HepG2 (cell line): ENCODE data around the gene CCDC57. TPM values are rescaled to one million over a fixed set of nuclear protein-coding genes. Genes with fewer than 3 reads are reported as not detected.

ENCODE experiments used
- EP300 ChIP-seq, 3 experiments: sonication (generic) in 1 of 3; formaldehyde crosslinking in 1 of 3; IDR thresholded peaks; 2 replicates each; pipeline versions ENCODE4 v1.5.1 to v1.6.1; 2011 to 2020; ENCODE audit warnings: low read depth in 2 of 3, low read length in 2 of 3, borderline replicate concordance in 1 of 3, improper control_type of control experiment in 1 of 3, mild to moderate bottlenecking in 1 of 3, missing genetic modification reagents in 1 of 3, moderate library complexity in 1 of 3
- FOXP1 ChIP-seq, 2 experiments: fragments of 450-650 bp in 1 of 2; IDR thresholded peaks; 2 replicates each; pipeline ENCODE4 v1.6.1; 2017 to 2018; ENCODE audit warnings: antibody characterized with exemption in 1 of 2
- GFI1 ChIP-seq: sonication (generic); formaldehyde crosslinking; IDR thresholded peaks from 2 replicates; pipeline ENCODE4 v1.5.0; 2020; ENCODE audit warnings: missing genetic modification reagents, mild to moderate bottlenecking, borderline replicate concordance
- GTF2F1 ChIP-seq: fragments of 150-350 bp; IDR thresholded peaks from 2 replicates; pipeline ENCODE4 v1.6.1; 2014; ENCODE audit warnings: low read length
- MAFF ChIP-seq: IDR thresholded peaks from 2 replicates; pipeline ENCODE4 v1.6.1; 2011; ENCODE audit warnings: low read depth, low read length, improper control_type of control experiment
- MTF1 ChIP-seq: sonication (generic); formaldehyde crosslinking; IDR thresholded peaks from 2 replicates; pipeline ENCODE4 v1.5.0; 2020; ENCODE audit warnings: missing genetic modification reagents
- RELA ChIP-seq: sonication (generic); formaldehyde crosslinking; IDR thresholded peaks from 2 replicates; pipeline ENCODE4 v1.4.0; 2020; ENCODE audit warnings: missing genetic modification reagents
- SAFB2 ChIP-seq: sonication (generic); formaldehyde crosslinking; IDR thresholded peaks from 2 replicates; pipeline ENCODE4 v1.5.1; 2020; ENCODE audit warnings: missing genetic modification reagents, low read depth, mild to moderate bottlenecking, borderline replicate concordance
- SNAPC2 ChIP-seq: sonication (generic); formaldehyde crosslinking; IDR thresholded peaks from 2 replicates; pipeline ENCODE4 v1.8.1; 2022; ENCODE audit warnings: mild to moderate bottlenecking, missing genetic modification reagents
- SSRP1 ChIP-seq: IDR thresholded peaks from 2 replicates; pipeline ENCODE4 v1.6.1; 2016; ENCODE audit warnings: control low read depth
- STAT5B ChIP-seq: sonication (generic); formaldehyde crosslinking; IDR thresholded peaks from 2 replicates; pipeline ENCODE4 v1.4.0; 2020; ENCODE audit warnings: missing genetic modification reagents
- THAP11 ChIP-seq: IDR thresholded peaks from 2 replicates; pipeline ENCODE4 v1.6.1; 2016; ENCODE audit warnings: missing biosample characterization, missing genetic modification reagents
- ZBTB21 ChIP-seq: sonication (generic); formaldehyde crosslinking; IDR thresholded peaks from 2 replicates; pipeline ENCODE4 v1.4.0; 2020; ENCODE audit warnings: missing genetic modification reagents
- ZBTB7B ChIP-seq: sonication (generic); formaldehyde crosslinking; IDR thresholded peaks from 2 replicates; pipeline ENCODE4 v1.4.0; 2020; ENCODE audit warnings: missing genetic modification reagents
- ZKSCAN5 ChIP-seq: sonication (generic); formaldehyde crosslinking; IDR thresholded peaks from 2 replicates; pipeline ENCODE4 v1.5.1; 2020; ENCODE audit warnings: mild to moderate bottlenecking, missing genetic modification reagents
- ZNF335 ChIP-seq: sonication (generic); formaldehyde crosslinking; IDR thresholded peaks from 2 replicates; pipeline ENCODE4 v1.4.0; 2020; ENCODE audit warnings: missing genetic modification reagents
- ZNF44 ChIP-seq: sonication (generic); formaldehyde crosslinking; IDR thresholded peaks from 2 replicates; pipeline ENCODE4 v1.5.1; 2020; ENCODE audit warnings: mild to moderate bottlenecking, missing genetic modification reagents
- ZNF441 ChIP-seq: sonication (generic); formaldehyde crosslinking; IDR thresholded peaks from 2 replicates; pipeline ENCODE4 v1.7.0; 2021; ENCODE audit warnings: missing genetic modification reagents, borderline replicate concordance
- ZNF556 ChIP-seq: sonication (generic); formaldehyde crosslinking; IDR thresholded peaks from 2 replicates; pipeline ENCODE4 v1.4.0; 2020; ENCODE audit warnings: mild to moderate bottlenecking, missing genetic modification reagents, borderline replicate concordance
- ZNF605 ChIP-seq: sonication (generic); formaldehyde crosslinking; IDR thresholded peaks from 2 replicates; pipeline ENCODE4 v1.8.0; 2022; ENCODE audit warnings: mild to moderate bottlenecking, missing genetic modification reagents
- ZNF766 ChIP-seq: sonication (generic); formaldehyde crosslinking; IDR thresholded peaks from 2 replicates; pipeline ENCODE4 v1.5.0; 2020; ENCODE audit warnings: missing genetic modification reagents, borderline replicate concordance
- ZNF800 ChIP-seq: sonication (generic); formaldehyde crosslinking; IDR thresholded peaks from 2 replicates; pipeline ENCODE4 v1.4.0; 2020; ENCODE audit warnings: missing genetic modification reagents
- polyA plus RNA-seq, 8 experiments: library from polyadenylated mRNA; depleted of rRNA in 3 of 8; stranded (reverse) in 7 of 8; unstranded in 1 of 8; fragments of >200 nt; fragmentation: Illumina TruSeq in 4 of 8; extraction: Trizol in 4 of 8; gene quantifications; 2 replicates each; pipeline versions ENCODE4 v1.2.1 to v1.2.3, GENCODE V29; 2011 to 2016; ENCODE audit warnings: low read depth in 4 of 8, missing spikeins in 1 of 8, mixed read lengths in 1 of 8; ENCODE audit not compliant: insufficient read depth in 1 of 8
- total RNA-seq, 5 experiments: library from RNA; depleted of rRNA; stranded (reverse); fragments of >200 nt; fragmentation: Illumina TruSeq; extraction: Trizol; gene quantifications; 2 replicates each; pipeline ENCODE4 v1.2.3, GENCODE V29; 2016; ENCODE audit warnings: low read depth in 1 of 5
- TF ChIP-seq, protein P1 (sequence below): sonication (generic); formaldehyde crosslinking; IDR thresholded peaks from 2 replicates; pipeline ENCODE4 v1.5.1; 2020; ENCODE audit warnings: missing genetic modification reagents, mild to moderate bottlenecking, borderline replicate concordance

The CCDC57 gene
- total and polyA plus RNA-seq, 2 of the 13 experiments (the other 11 are each of a cell fraction or from before 2014, with no cell fraction given), result 59.3 to 59.9 TPM

GRCh38 chr17:82095777-82096708, 116.6 kb downstream of the CCDC57 start (continued):
- TF ChIP-seq, protein P1, sequence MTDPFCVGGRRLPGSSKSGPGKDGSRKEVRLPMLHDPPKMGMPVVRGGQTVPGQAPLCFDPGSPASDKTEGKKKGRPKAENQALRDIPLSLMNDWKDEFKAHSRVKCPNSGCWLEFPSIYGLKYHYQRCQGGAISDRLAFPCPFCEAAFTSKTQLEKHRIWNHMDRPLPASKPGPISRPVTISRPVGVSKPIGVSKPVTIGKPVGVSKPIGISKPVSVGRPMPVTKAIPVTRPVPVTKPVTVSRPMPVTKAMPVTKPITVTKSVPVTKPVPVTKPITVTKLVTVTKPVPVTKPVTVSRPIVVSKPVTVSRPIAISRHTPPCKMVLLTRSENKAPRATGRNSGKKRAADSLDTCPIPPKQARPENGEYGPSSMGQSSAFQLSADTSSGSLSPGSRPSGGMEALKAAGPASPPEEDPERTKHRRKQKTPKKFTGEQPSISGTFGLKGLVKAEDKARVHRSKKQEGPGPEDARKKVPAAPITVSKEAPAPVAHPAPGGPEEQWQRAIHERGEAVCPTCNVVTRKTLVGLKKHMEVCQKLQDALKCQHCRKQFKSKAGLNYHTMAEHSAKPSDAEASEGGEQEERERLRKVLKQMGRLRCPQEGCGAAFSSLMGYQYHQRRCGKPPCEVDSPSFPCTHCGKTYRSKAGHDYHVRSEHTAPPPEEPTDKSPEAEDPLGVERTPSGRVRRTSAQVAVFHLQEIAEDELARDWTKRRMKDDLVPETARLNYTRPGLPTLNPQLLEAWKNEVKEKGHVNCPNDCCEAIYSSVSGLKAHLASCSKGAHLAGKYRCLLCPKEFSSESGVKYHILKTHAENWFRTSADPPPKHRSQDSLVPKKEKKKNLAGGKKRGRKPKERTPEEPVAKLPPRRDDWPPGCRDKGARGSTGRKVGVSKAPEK (CRISPR knock-in tag), result no peak
- TF ChIP-seq SNAPC2 (CRISPR knock-in tag) (no peak), MAFF (no peak), SSRP1 (CRISPR knock-in tag) (no peak), MTF1 (CRISPR knock-in tag) (no peak), ZNF441 (CRISPR knock-in tag) (no peak), ZBTB21 (no peak), GFI1 (CRISPR knock-in tag) (no peak), ZNF44 (CRISPR knock-in tag) (no peak), ZNF605 (CRISPR knock-in tag) (0 out of 2 replicates have a peak, but pooled peaks have one; percentile 2), SAFB2 (CRISPR knock-in tag) (no peak), RELA (no peak), ZKSCAN5 (no peak; the same call in 1 of the 2 replicates), THAP11 (CRISPR knock-in tag) (no peak), ZNF556 (CRISPR knock-in tag) (no peak; the same call in 1 of the 2 replicates), EP300 (IDR thresholded peaks at IDR 0.05; ENCODE audit: low read depth in 2 of 2, low read length in 2 of 2) (no peak), EP300 (CRISPR knock-in tag; IDR thresholded peaks at IDR 0.05; ENCODE audit: borderline replicate concordance) (0 out of 2 replicates have a peak, but pooled peaks have one; percentile 26), ZNF800 (no peak; the same call in 1 of the 2 replicates), ZNF766 (0 out of 2 replicates have a peak, but pooled peaks have one; percentile 59), GTF2F1 (no peak), FOXP1 (IDR thresholded peaks at IDR 0.05) (no peak), FOXP1 (CRISPR knock-in tag; IDR thresholded peaks at IDR 0.05) (no peak), ZNF335 (CRISPR knock-in tag) (no peak), ZBTB7B (CRISPR knock-in tag) (no peak), STAT5B (no peak)
